OCI-LY3 (cell line): ENCODE data around the gene TMEM144.
"Not testable (repeated sequence)": the region's sequence is repeated elsewhere in the genome, so short reads cannot be mapped to it uniquely, and the experiment has no call there.

Experiments used
- CTCF ChIP-seq: fragments of 200-600, 300-600 bp; sonication (generic); IDR thresholded peaks from 2 replicates; pipeline ENCODE4 v1.5.1; 2014; ENCODE audit warnings: antibody characterized with exemption, low read length, low read depth
- EZH2phosphoT487 ChIP-seq: fragments of 200-600 bp; shearing (Covaris generic); IDR thresholded peaks from 2 replicates; pipeline ENCODE4 v1.6.1; 2018; ENCODE audit warnings: antibody characterized with exemption, mixed run types, low read depth

- TF ChIP-seq CTCF, EZH2phosphoT487: not testable (repeated sequence)
Observed at GRCh38 chr4:158224318-158224717, 14.0 kb downstream of the TMEM144 start.
